Body of pancreas (tissue), 4 donors: ENCODE measurements around the gene LRRC15. TPM values are rescaled to one million over a fixed set of nuclear protein-coding genes. Genes with fewer than 3 reads are reported as not detected.

Experiments used
- ATAC-seq: fragments of 150-250 bp; one replicate; pipeline ENCODE4 v1.9.1; 2016
- DNase-seq, 4 donors: peaks; one replicate each; pipeline ENCODE4 v3.0.0-alpha.2; 2019
- H3K27ac ChIP-seq, 4 donors: fragments of 200-600 bp; sonication (generic); 1 replicate in 3 of 4; 2 replicates in 1 of 4; pipeline versions ENCODE4 v1.5.1 to v1.6.1; 2016 to 2019; ENCODE audit warnings: mild to moderate bottlenecking in 1 of 4, mixed read lengths in 1 of 4, moderate library complexity in 1 of 4
- H3K27me3 ChIP-seq, 2 donors: fragments of 200-600 bp; sonication (generic); one replicate each; pipeline ENCODE4 v1.6.0; 2016; ENCODE audit warnings: mild to moderate bottlenecking in 1 of 2
- H3K36me3 ChIP-seq, 2 donors: fragments of 200-600 bp; sonication (generic); replicated peaks in 1 of 2; 2 replicates each; pipeline ENCODE4 v1.5.1; 2016; ENCODE audit warnings: low read depth in 2 of 2; ENCODE audit not compliant: insufficient read depth in 1 of 2
- H3K4me1 ChIP-seq: fragments of 200-600 bp; sonication (generic); one replicate; pipeline ENCODE4 v1.6.0; 2016
- H3K4me3 ChIP-seq, 2 donors: fragments of 200-600 bp; sonication (generic); 1 replicate in 1 of 2; 2 replicates in 1 of 2; pipeline ENCODE4 v1.5.1; 2016 to 2019
- H3K9me3 ChIP-seq, 3 donors: fragments of 200-600 bp; sonication (generic); 1 replicate in 2 of 3; 2 replicates in 1 of 3; pipeline ENCODE4 v1.5.1; 2016
- POLR2A ChIP-seq, 3 donors: fragments of 450-650 bp; IDR thresholded peaks; one replicate each; pipeline ENCODE4 v1.6.1; 2016; ENCODE audit warnings: antibody characterized with exemption in 3 of 3, mild to moderate bottlenecking in 2 of 3
- WGBS, 2 donors: methylation state at CpG; one replicate each; pipeline ENCODE4 v1.1.5; 2017; 5-methylcytosine and 5-hydroxymethylcytosine counted together
- intact Hi-C: fragments of 100-400 bp; cut with DNase I; formaldehyde crosslinking; loops from one replicate; pipeline ENCODE4 v1.15.1; 2023
- total RNA-seq, 2 donors: library from RNA; depleted of rRNA; stranded (reverse); fragments of >200 nt; gene quantifications; one replicate each; pipeline ENCODE4 v1.1.0, GENCODE V29; 2016
- TF ChIP-seq, protein P1 (sequence below), 7 experiments: fragments of 450-650 bp in 4 of 7; fragments of 200-600 bp in 3 of 7; sonication (generic) in 3 of 7; IDR thresholded peaks; one replicate each; pipeline ENCODE4 v1.5.1; 2016 to 2019; ENCODE audit warnings: antibody characterized with exemption in 7 of 7

The LRRC15 gene
- total RNA-seq, 2 donors from 2014 or later: 0.26 TPM; not detected in 1

DNA sequence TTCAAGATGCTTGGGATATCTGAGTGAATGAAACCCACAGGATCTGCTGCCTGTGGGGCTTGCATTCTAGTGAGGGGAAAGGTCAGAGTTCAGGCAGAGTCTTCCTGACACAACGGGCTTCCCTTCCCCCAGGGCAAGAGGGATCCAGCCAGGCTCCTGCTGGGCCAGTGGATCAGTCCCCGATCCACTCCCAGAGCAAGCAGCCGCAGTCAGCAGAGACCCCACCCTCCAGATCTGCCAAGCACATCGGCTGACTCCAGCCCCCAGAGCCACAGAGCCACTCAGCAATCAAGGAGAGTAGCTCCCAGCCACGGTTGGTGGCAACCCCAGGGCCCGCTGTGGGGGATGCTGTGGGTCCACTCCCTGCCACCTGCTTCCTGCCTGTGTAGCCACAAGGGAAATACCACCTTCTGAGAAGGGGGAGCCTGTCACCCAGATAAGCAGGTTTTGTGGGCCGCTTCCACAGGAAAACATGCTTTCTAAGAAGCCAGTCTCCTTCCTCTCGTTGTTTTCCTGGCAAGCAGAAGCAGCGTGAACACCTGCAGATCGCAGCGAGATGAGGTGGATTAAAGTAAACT, 63.3 kb downstream of the LRRC15 start:
- ATAC-seq: no peak
- H3K4me3 ChIP-seq: no peak overlapping the region
- no peaks in the 10 kb centered on the region for H3K36me3 ChIP-seq
- no peak for TF ChIP-seq POLR2A (IDR thresholded peaks at IDR 0.05)
- TF ChIP-seq, protein P1, sequence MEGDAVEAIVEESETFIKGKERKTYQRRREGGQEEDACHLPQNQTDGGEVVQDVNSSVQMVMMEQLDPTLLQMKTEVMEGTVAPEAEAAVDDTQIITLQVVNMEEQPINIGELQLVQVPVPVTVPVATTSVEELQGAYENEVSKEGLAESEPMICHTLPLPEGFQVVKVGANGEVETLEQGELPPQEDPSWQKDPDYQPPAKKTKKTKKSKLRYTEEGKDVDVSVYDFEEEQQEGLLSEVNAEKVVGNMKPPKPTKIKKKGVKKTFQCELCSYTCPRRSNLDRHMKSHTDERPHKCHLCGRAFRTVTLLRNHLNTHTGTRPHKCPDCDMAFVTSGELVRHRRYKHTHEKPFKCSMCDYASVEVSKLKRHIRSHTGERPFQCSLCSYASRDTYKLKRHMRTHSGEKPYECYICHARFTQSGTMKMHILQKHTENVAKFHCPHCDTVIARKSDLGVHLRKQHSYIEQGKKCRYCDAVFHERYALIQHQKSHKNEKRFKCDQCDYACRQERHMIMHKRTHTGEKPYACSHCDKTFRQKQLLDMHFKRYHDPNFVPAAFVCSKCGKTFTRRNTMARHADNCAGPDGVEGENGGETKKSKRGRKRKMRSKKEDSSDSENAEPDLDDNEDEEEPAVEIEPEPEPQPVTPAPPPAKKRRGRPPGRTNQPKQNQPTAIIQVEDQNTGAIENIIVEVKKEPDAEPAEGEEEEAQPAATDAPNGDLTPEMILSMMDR (IDR thresholded peaks at IDR 0.05): no peak
- peaks cover 8% of the 10 kb centered on the region for H3K4me1 ChIP-seq
- DNase-seq: no peak
- intact Hi-C loops: no loop called here
- H3K27ac ChIP-seq: no peak overlapping the region
- H3K9me3 ChIP-seq: no peaks in the 10 kb centered on the region
- H3K27me3 ChIP-seq: no peaks in the 10 kb centered on the region
- 56 to 76% methylated on average over 10 of the region's 11 CpGs for WGBS, 2 donors

DNA sequence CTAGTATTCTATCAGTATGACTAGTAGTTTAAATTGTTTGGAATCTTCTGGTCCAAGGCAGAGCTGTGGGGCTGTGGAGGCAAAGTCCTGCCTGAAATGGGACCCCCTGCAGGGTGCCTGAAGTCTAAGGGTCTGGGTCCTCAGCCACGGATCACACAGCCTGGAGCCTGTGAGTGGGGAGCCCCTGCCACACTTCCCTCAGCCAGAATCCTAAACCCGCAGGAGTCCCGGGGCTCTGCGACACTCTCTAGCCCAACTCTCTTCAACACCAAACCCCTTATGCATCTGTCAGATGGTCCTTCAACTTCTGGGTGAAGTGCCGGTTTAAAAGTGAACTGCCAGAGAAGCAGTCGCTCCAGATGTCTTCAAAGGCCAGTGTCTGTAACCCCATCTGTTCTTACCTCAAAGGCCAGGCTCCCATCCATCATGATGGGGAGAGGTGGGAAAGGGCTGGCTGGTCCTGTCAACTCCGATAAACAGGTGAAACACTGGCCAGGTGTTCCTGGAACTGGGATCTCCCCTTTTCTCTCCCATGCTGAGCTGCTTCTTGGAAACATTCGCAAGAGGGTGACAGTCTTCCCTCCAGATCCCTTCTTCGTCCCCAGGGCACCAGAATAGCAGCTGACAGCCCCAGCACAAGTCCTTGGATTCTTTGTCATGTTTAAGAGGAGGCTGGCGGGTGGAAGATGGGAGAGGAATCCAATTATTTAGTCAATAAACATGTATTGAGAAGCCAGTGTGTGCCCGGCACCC, 64.0 kb downstream of the LRRC15 start:
- ATAC-seq (no peak), DNase-seq (no peak)
- peaks cover 8% of the 10 kb centered on the region for H3K4me1 ChIP-seq
- no peaks in the 10 kb centered on the region for H3K9me3 ChIP-seq
- 75 to 80% methylated on average over 10 to 11 of the region's 11 CpGs for WGBS, 2 donors
- no peaks in the 10 kb centered on the region for H3K36me3 ChIP-seq
- TF ChIP-seq POLR2A (IDR thresholded peaks at IDR 0.05): no peak
- TF ChIP-seq, protein P1 (IDR thresholded peaks at IDR 0.05): no peak
- intact Hi-C loops: no loop called here
- H3K27me3 ChIP-seq: no peaks in the 10 kb centered on the region
- no peak overlapping the region for H3K4me3 ChIP-seq
- H3K27ac ChIP-seq: no peak overlapping the region

Other genes with a start within 250 kb of the LRRC15 start
- gene HES1, start 233.6 kb downstream of the LRRC15 start, total RNA-seq: 10 to 100 TPM; 28.5 to 49.1 TPM
- not detected for gene CPN2, start 18.4 kb downstream of the LRRC15 start, total RNA-seq
- gene GP5, start 29.5 kb upstream of the LRRC15 start, total RNA-seq: not detected
- gene ATP13A3, start 117.3 kb upstream of the LRRC15 start, total RNA-seq: 10 to 100 TPM; 35.6 to 56.0 TPM